ENCODE results near the gene FKRP.

The FKRP gene

GRCh38 chr19:46788968-46789338 is 43.1 kb downstream of the FKRP start:
- H3K4me3 ChIP-seq (ENCODE audit: low read length, poor library complexity, severe bottlenecking) = peak overlapping the region; percentile 54
- H3K9ac ChIP-seq (ENCODE audit: low read depth, low read length, poor library complexity, severe bottlenecking) = peak overlapping the region; percentile 59
- no peak overlapping the region for H2AFZ ChIP-seq (ENCODE audit: low read length)
- H3K27me3 ChIP-seq (ENCODE audit: insufficient read depth, low read length, poor library complexity, severe bottlenecking) = peaks cover 5% of the 10 kb centered on the region
- peaks cover 45% of the 10 kb centered on the region for H3K79me2 ChIP-seq (ENCODE audit: insufficient read depth, low read length)
- no peaks in the 10 kb centered on the region for H3K9me2 ChIP-seq (replicated peaks; ENCODE audit: low read depth, low read length)
- H3K9me3 ChIP-seq (ENCODE audit: insufficient read depth, low read depth, low read length) = no peaks in the 10 kb centered on the region
- peak overlapping the region; percentile 61 for H3K4me2 ChIP-seq (ENCODE audit: low read depth, low read length, poor library complexity, severe bottlenecking)
- peaks cover 39% of the 10 kb centered on the region for H4K20me1 ChIP-seq (ENCODE audit: insufficient read depth, low read length, poor library complexity, severe bottlenecking)
- H3K36me3 ChIP-seq (ENCODE audit: insufficient read depth, low read length) = peaks cover under 1% of the 10 kb centered on the region; the same call in 1 of the 2 replicates
- H3F3A ChIP-seq (ENCODE audit: low read depth) = no peaks in the 10 kb centered on the region
- H3K4me1 ChIP-seq (ENCODE audit: insufficient read depth, low read length, poor library complexity, severe bottlenecking) = peaks cover 38% of the 10 kb centered on the region
- TF ChIP-seq CTCF (conservative IDR thresholded peaks at IDR 0.05; ENCODE audit: low read length) = no peak
- no peak for TF ChIP-seq EZH2phosphoT487 (IDR thresholded peaks at IDR 0.05; ENCODE audit: borderline replicate concordance)

GRCh38 chr19:46789371-46789770 is 43.5 kb downstream of the FKRP start:
- peaks cover 40% of the 10 kb centered on the region for H3K79me2 ChIP-seq (ENCODE audit: insufficient read depth, low read length)
- TF ChIP-seq EZH2phosphoT487 (IDR thresholded peaks at IDR 0.05; ENCODE audit: borderline replicate concordance) (no peak), CTCF (conservative IDR thresholded peaks at IDR 0.05; ENCODE audit: low read length) (no peak)
- no peak overlapping the region for H3K4me3 ChIP-seq (ENCODE audit: low read length, poor library complexity, severe bottlenecking)
- no peaks in the 10 kb centered on the region for H3F3A ChIP-seq (ENCODE audit: low read depth)
- peak overlapping the region; percentile 59 for H3K9ac ChIP-seq (ENCODE audit: low read depth, low read length, poor library complexity, severe bottlenecking)
- peaks cover 35% of the 10 kb centered on the region for H3K4me1 ChIP-seq (ENCODE audit: insufficient read depth, low read length, poor library complexity, severe bottlenecking)
- H3K9me2 ChIP-seq (replicated peaks; ENCODE audit: low read depth, low read length) = no peaks in the 10 kb centered on the region
- peaks cover 5% of the 10 kb centered on the region for H3K27me3 ChIP-seq (ENCODE audit: insufficient read depth, low read length, poor library complexity, severe bottlenecking)
- H3K36me3 ChIP-seq (ENCODE audit: insufficient read depth, low read length) = no peaks in the 10 kb centered on the region
- peak overlapping the region; percentile 61 for H3K4me2 ChIP-seq (ENCODE audit: low read depth, low read length, poor library complexity, severe bottlenecking)
- no peak overlapping the region for H2AFZ ChIP-seq (ENCODE audit: low read length)
- no peaks in the 10 kb centered on the region for H3K9me3 ChIP-seq (ENCODE audit: insufficient read depth, low read depth, low read length)
- peaks cover 35% of the 10 kb centered on the region for H4K20me1 ChIP-seq (ENCODE audit: insufficient read depth, low read length, poor library complexity, severe bottlenecking)

- peaks cover 15% of the 10 kb centered on the region for H3K79me2 ChIP-seq (ENCODE audit: insufficient read depth, low read length)
- H3K4me2 ChIP-seq (ENCODE audit: low read depth, low read length, poor library complexity, severe bottlenecking) = peak overlapping the region; percentile 80
- peak overlapping the region; percentile 73 for H2AFZ ChIP-seq (ENCODE audit: low read length)
- H3F3A ChIP-seq (ENCODE audit: low read depth) = no peaks in the 10 kb centered on the region
- TF ChIP-seq CTCF (conservative IDR thresholded peaks at IDR 0.05; ENCODE audit: low read length) = no peak
- no peak for TF ChIP-seq EZH2phosphoT487 (IDR thresholded peaks at IDR 0.05; ENCODE audit: borderline replicate concordance)
- H3K4me3 ChIP-seq (ENCODE audit: low read length, poor library complexity, severe bottlenecking) = peak overlapping the region; percentile 32
- no peaks in the 10 kb centered on the region for H3K36me3 ChIP-seq (ENCODE audit: insufficient read depth, low read length)
- H3K4me1 ChIP-seq (ENCODE audit: insufficient read depth, low read length, poor library complexity, severe bottlenecking) = peaks cover 31% of the 10 kb centered on the region
- H3K9me2 ChIP-seq (replicated peaks; ENCODE audit: low read depth, low read length) = no peaks in the 10 kb centered on the region
- peaks cover 10% of the 10 kb centered on the region for H4K20me1 ChIP-seq (ENCODE audit: insufficient read depth, low read length, poor library complexity, severe bottlenecking)
- H3K9me3 ChIP-seq (ENCODE audit: insufficient read depth, low read depth, low read length) = no peaks in the 10 kb centered on the region
- H3K9ac ChIP-seq (ENCODE audit: low read depth, low read length, poor library complexity, severe bottlenecking) = peak overlapping the region; percentile 69
- peaks cover 5% of the 10 kb centered on the region for H3K27me3 ChIP-seq (ENCODE audit: insufficient read depth, low read length, poor library complexity, severe bottlenecking)
These were observed 46.1 kb downstream of the FKRP start for GRCh38 chr19:46791944-46792343.

All from Loucy (cell line).